GM23338 (cell line): ENCODE data around the gene RHOD. TPM values are rescaled to one million over a fixed set of nuclear protein-coding genes. Genes with fewer than 3 reads are reported as not detected.

Experiments
- ATAC-seq: fragments of 200-7000 bp; cut with Tn5 transposase; 3 replicates; pipeline ENCODE4 v1.9.1; 2020
- DNase-seq: peaks from one replicate; pipeline ENCODE4 v3.0.0-alpha.2; 2015; ENCODE audit warnings: low spot score
- H2AFZ ChIP-seq: fragments of 200-600 bp; sonication (generic); 2 replicates; pipeline ENCODE4 v1.8.0; 2016; ENCODE audit warnings: antibody characterized with exemption, mild to moderate bottlenecking, moderate library complexity
- H3F3A ChIP-seq: fragments of 200-600 bp; sonication (generic); replicated peaks from 2 replicates; pipeline ENCODE4 v1.8.0; 2017; ENCODE audit warnings: antibody characterized with exemption, mixed run types, low read depth
- H3K27ac ChIP-seq: fragments of 200-600 bp; sonication (generic); 2 replicates; pipeline ENCODE4 v1.6.1; 2016; ENCODE audit warnings: low read depth
- H3K27me3 ChIP-seq: fragments of 200-600 bp; sonication (generic); 2 replicates; pipeline ENCODE4 v1.8.0; 2016; ENCODE audit warnings: mild to moderate bottlenecking, mixed run types, moderate library complexity; ENCODE audit not compliant: insufficient read depth
- H3K36me3 ChIP-seq: fragments of 200-600 bp; sonication (generic); 2 replicates; pipeline ENCODE4 v1.8.0; 2016; ENCODE audit warnings: mild to moderate bottlenecking; ENCODE audit not compliant: insufficient read depth
- H3K4me1 ChIP-seq: fragments of 200-600 bp; sonication (generic); 2 replicates; pipeline ENCODE4 v1.8.0; 2016; ENCODE audit warnings: mild to moderate bottlenecking, moderate library complexity; ENCODE audit not compliant: insufficient read depth
- H3K4me2 ChIP-seq: fragments of 200-600 bp; sonication (generic); 2 replicates; pipeline ENCODE4 v1.7.1; 2017; ENCODE audit warnings: mixed run types
- H3K4me3 ChIP-seq: fragments of 200-600 bp; sonication (generic); 2 replicates; pipeline ENCODE4 v1.6.1; 2016; ENCODE audit warnings: mixed run types
- H3K79me2 ChIP-seq: fragments of 200-600 bp; sonication (generic); replicated peaks from 2 replicates; pipeline ENCODE4 v1.8.0; 2017; ENCODE audit warnings: mild to moderate bottlenecking; ENCODE audit not compliant: insufficient read depth
- H3K9me2 ChIP-seq: fragments of 200-600 bp; sonication (generic); 2 replicates; pipeline ENCODE4 v1.8.0; 2017; ENCODE audit not compliant: insufficient read depth
- H4K20me1 ChIP-seq: fragments of 200-600 bp; sonication (generic); replicated peaks from 2 replicates; pipeline ENCODE4 v1.8.0; 2017; ENCODE audit warnings: mild to moderate bottlenecking; ENCODE audit not compliant: insufficient read depth
- H3K27ac Mint-ChIP-seq: 2 replicates; pipeline ENCODE4 v1.8.0; 2020; ENCODE audit warnings: inconsistent platforms, mild to moderate bottlenecking, moderate library complexity, mixed read lengths
- H3K27me3 Mint-ChIP-seq: 3 replicates; pipeline ENCODE4 v1.8.0; 2022; ENCODE audit warnings: low read depth, mild to moderate bottlenecking, moderate library complexity, mixed read lengths, inconsistent platforms; ENCODE audit not compliant: insufficient read depth, poor library complexity
- H3K36me3 Mint-ChIP-seq: 3 replicates; pipeline ENCODE4 v1.8.0; 2021; ENCODE audit warnings: low read depth, mild to moderate bottlenecking, inconsistent platforms, moderate library complexity, mixed read lengths
- H3K4me1 Mint-ChIP-seq: 3 replicates; pipeline ENCODE4 v1.8.0; 2020; ENCODE audit warnings: mild to moderate bottlenecking, inconsistent platforms, mixed read lengths
- H3K4me3 Mint-ChIP-seq: 3 replicates; pipeline ENCODE4 v1.8.0; 2021; ENCODE audit warnings: moderate library complexity, mild to moderate bottlenecking, inconsistent platforms, mixed read lengths
- H3K9me3 Mint-ChIP-seq: 3 replicates; pipeline ENCODE4 v1.8.0; 2020; ENCODE audit warnings: moderate library complexity, mild to moderate bottlenecking, inconsistent platforms, mixed read lengths
- CREB1 ChIP-seq: fragments of 250-450 bp; sonication (Bioruptor Pico); IDR thresholded peaks from 2 replicates; pipeline ENCODE4 v1.5.0; 2020; ENCODE audit warnings: low read depth, mild to moderate bottlenecking, moderate library complexity
- CTCF ChIP-seq, 2 experiments: fragments of 200-600 bp in 1 of 2; sonication (generic) in 1 of 2; conservative IDR thresholded peaks; 2 replicates each; pipeline versions ENCODE4 v1.5.1 to v1.6.1; 2016 to 2017; ENCODE audit warnings: antibody characterized with exemption in 2 of 2, low read depth in 2 of 2, mild to moderate bottlenecking in 2 of 2, moderate library complexity in 1 of 2
- ETS1 ChIP-seq: IDR thresholded peaks from 2 replicates; pipeline ENCODE4 v1.6.1; 2016; ENCODE audit warnings: antibody characterized with exemption
- EZH2 ChIP-seq: fragments of 200-600 bp; sonication (generic); IDR thresholded peaks from one replicate; pipeline ENCODE4 v1.8.0; 2017; ENCODE audit warnings: antibody characterized with exemption, mild to moderate bottlenecking, low read depth; ENCODE audit not compliant: unreplicated experiment
- EZH2phosphoT487 ChIP-seq: fragments of 200-600 bp; sonication (generic); IDR thresholded peaks from one replicate; pipeline ENCODE4 v1.8.1; 2018; ENCODE audit warnings: antibody characterized with exemption; ENCODE audit not compliant: unreplicated experiment
- JUNB ChIP-seq: IDR thresholded peaks from one replicate; pipeline ENCODE4 v1.6.1; 2016; ENCODE audit warnings: antibody characterized with exemption; ENCODE audit not compliant: unreplicated experiment
- NANOG ChIP-seq: IDR thresholded peaks from 2 replicates; pipeline ENCODE4 v1.6.1; 2016; ENCODE audit warnings: antibody characterized with exemption, borderline replicate concordance
- POLR2AphosphoS5 ChIP-seq: IDR thresholded peaks from 2 replicates; pipeline ENCODE4 v1.6.1; 2016; ENCODE audit warnings: antibody characterized with exemption, low read depth
- REST ChIP-seq: IDR thresholded peaks from one replicate; pipeline ENCODE4 v1.6.1; 2018; ENCODE audit warnings: antibody characterized with exemption; ENCODE audit not compliant: unreplicated experiment
- STAT1 ChIP-seq: IDR thresholded peaks from one replicate; pipeline ENCODE4 v1.6.1; 2016; ENCODE audit warnings: antibody characterized with exemption; ENCODE audit not compliant: unreplicated experiment
- ZNF114 ChIP-seq: fragments of 250-450 bp; sonication (Bioruptor Pico); IDR thresholded peaks from 2 replicates; pipeline ENCODE4 v1.5.0; 2020; ENCODE audit warnings: mild to moderate bottlenecking, moderate library complexity
- ZNF331 ChIP-seq: fragments of 250-450 bp; sonication (Bioruptor Pico); IDR thresholded peaks from 2 replicates; pipeline ENCODE4 v1.5.0; 2020; ENCODE audit warnings: low read depth, mild to moderate bottlenecking, moderate library complexity
- ZNF462 ChIP-seq: fragments of 250-450 bp; sonication (Bioruptor Pico); IDR thresholded peaks from 2 replicates; pipeline ENCODE4 v1.5.0; 2020; ENCODE audit warnings: mild to moderate bottlenecking, moderate library complexity
- polyA plus RNA-seq: library from polyadenylated mRNA; unstranded; fragments of >200 nt; fragmentation: Nextera tagmentation; extraction: Ambion mirVana; gene quantifications from 2 replicates; pipeline ENCODE4 v1.2.1, GENCODE V29; 2016
- total RNA-seq: library from RNA; depleted of rRNA; stranded (reverse); fragments of >200 nt; shearing (Covaris generic); gene quantifications from 2 replicates; pipeline ENCODE4 v1.2.3, GENCODE V29; 2014

The RHOD gene
- total and polyA plus RNA-seq, 2 experiments from 2014 or later = 13.8 to 16.2 TPM

GRCh38 chr11:67062526-67063373 lies 6.1 kb downstream of the RHOD start:
- Histone ChIP-seq H3K79me2 (no peaks in the 10 kb centered on the region), H3K27ac (no peak overlapping the region), H3K36me3 (no peaks in the 10 kb centered on the region), H3K4me3 (no peak overlapping the region), H3K4me1 (no peaks in the 10 kb centered on the region), H2AFZ (no peak overlapping the region), H3K4me2 (no peak overlapping the region), H3F3A (no peaks in the 10 kb centered on the region), H4K20me1 (no peaks in the 10 kb centered on the region), H3K9me2 (no peaks in the 10 kb centered on the region), H3K27me3 (no peaks in the 10 kb centered on the region)
- no peak for DNase-seq
- H3K4me3 Mint-ChIP-seq = no peak overlapping the region
- no peak for ATAC-seq
- H3K27ac Mint-ChIP-seq = no peak overlapping the region
- H3K9me3 Mint-ChIP-seq = no peaks in the 10 kb centered on the region
- H3K36me3 Mint-ChIP-seq = no peaks in the 10 kb centered on the region
- H3K27me3 Mint-ChIP-seq = peaks cover 18% of the 10 kb centered on the region
- no peak for TF ChIP-seq CTCF (conservative IDR thresholded peaks at IDR 0.05; ENCODE audit: low read depth in 2 of 2)
- no peak for TF ChIP-seq ZNF114
- TF ChIP-seq JUNB = no peak
- TF ChIP-seq ETS1 = no peak
- TF ChIP-seq NANOG = no peak
- TF ChIP-seq EZH2 = no peak
- no peak for TF ChIP-seq REST
- no peak for TF ChIP-seq CREB1
- no peak for TF ChIP-seq EZH2phosphoT487
- TF ChIP-seq POLR2AphosphoS5 = no peak
- TF ChIP-seq STAT1 = no peak
- no peak for TF ChIP-seq ZNF462 (CRISPR knock-in tag)
- no peak for TF ChIP-seq ZNF331 (CRISPR knock-in tag)
- peaks cover 7% of the 10 kb centered on the region for H3K4me1 Mint-ChIP-seq
